GM23338 (cell line): Measurements from ENCODE around the gene ADGRL1. TPM values are rescaled to one million over a fixed set of nuclear protein-coding genes. Genes with fewer than 3 reads are reported as not detected.
A peak's percentile ranks its signal among the peaks of the same experiment; 100 is the strongest.

Experiments used
- ATAC-seq: fragments of 200-7000 bp; cut with Tn5 transposase; 3 replicates; pipeline ENCODE4 v1.9.1; 2020
- DNase-seq: peaks from one replicate; pipeline ENCODE4 v3.0.0-alpha.2; 2015; ENCODE audit warnings: low spot score
- H2AFZ ChIP-seq: fragments of 200-600 bp; sonication (generic); 2 replicates; pipeline ENCODE4 v1.8.0; 2016; ENCODE audit warnings: antibody characterized with exemption, mild to moderate bottlenecking, moderate library complexity
- H3F3A ChIP-seq: fragments of 200-600 bp; sonication (generic); replicated peaks from 2 replicates; pipeline ENCODE4 v1.8.0; 2017; ENCODE audit warnings: antibody characterized with exemption, mixed run types, low read depth
- H3K27ac ChIP-seq: fragments of 200-600 bp; sonication (generic); 2 replicates; pipeline ENCODE4 v1.6.1; 2016; ENCODE audit warnings: low read depth
- H3K27me3 ChIP-seq: fragments of 200-600 bp; sonication (generic); 2 replicates; pipeline ENCODE4 v1.8.0; 2016; ENCODE audit warnings: mild to moderate bottlenecking, mixed run types, moderate library complexity; ENCODE audit not compliant: insufficient read depth
- H3K36me3 ChIP-seq: fragments of 200-600 bp; sonication (generic); 2 replicates; pipeline ENCODE4 v1.8.0; 2016; ENCODE audit warnings: mild to moderate bottlenecking; ENCODE audit not compliant: insufficient read depth
- H3K4me1 ChIP-seq: fragments of 200-600 bp; sonication (generic); 2 replicates; pipeline ENCODE4 v1.8.0; 2016; ENCODE audit warnings: mild to moderate bottlenecking, moderate library complexity; ENCODE audit not compliant: insufficient read depth
- H3K4me2 ChIP-seq: fragments of 200-600 bp; sonication (generic); 2 replicates; pipeline ENCODE4 v1.7.1; 2017; ENCODE audit warnings: mixed run types
- H3K4me3 ChIP-seq: fragments of 200-600 bp; sonication (generic); 2 replicates; pipeline ENCODE4 v1.6.1; 2016; ENCODE audit warnings: mixed run types
- H3K79me2 ChIP-seq: fragments of 200-600 bp; sonication (generic); replicated peaks from 2 replicates; pipeline ENCODE4 v1.8.0; 2017; ENCODE audit warnings: mild to moderate bottlenecking; ENCODE audit not compliant: insufficient read depth
- H3K9me2 ChIP-seq: fragments of 200-600 bp; sonication (generic); 2 replicates; pipeline ENCODE4 v1.8.0; 2017; ENCODE audit not compliant: insufficient read depth
- H4K20me1 ChIP-seq: fragments of 200-600 bp; sonication (generic); replicated peaks from 2 replicates; pipeline ENCODE4 v1.8.0; 2017; ENCODE audit warnings: mild to moderate bottlenecking; ENCODE audit not compliant: insufficient read depth
- H3K27ac Mint-ChIP-seq: 2 replicates; pipeline ENCODE4 v1.8.0; 2020; ENCODE audit warnings: inconsistent platforms, mild to moderate bottlenecking, moderate library complexity, mixed read lengths
- H3K27me3 Mint-ChIP-seq: 3 replicates; pipeline ENCODE4 v1.8.0; 2022; ENCODE audit warnings: low read depth, mild to moderate bottlenecking, moderate library complexity, mixed read lengths, inconsistent platforms; ENCODE audit not compliant: insufficient read depth, poor library complexity
- H3K36me3 Mint-ChIP-seq: 3 replicates; pipeline ENCODE4 v1.8.0; 2021; ENCODE audit warnings: low read depth, mild to moderate bottlenecking, inconsistent platforms, moderate library complexity, mixed read lengths
- H3K4me1 Mint-ChIP-seq: 3 replicates; pipeline ENCODE4 v1.8.0; 2020; ENCODE audit warnings: mild to moderate bottlenecking, inconsistent platforms, mixed read lengths
- H3K4me3 Mint-ChIP-seq: 3 replicates; pipeline ENCODE4 v1.8.0; 2021; ENCODE audit warnings: moderate library complexity, mild to moderate bottlenecking, inconsistent platforms, mixed read lengths
- H3K9me3 Mint-ChIP-seq: 3 replicates; pipeline ENCODE4 v1.8.0; 2020; ENCODE audit warnings: moderate library complexity, mild to moderate bottlenecking, inconsistent platforms, mixed read lengths
- CREB1 ChIP-seq: fragments of 250-450 bp; sonication (Bioruptor Pico); IDR thresholded peaks from 2 replicates; pipeline ENCODE4 v1.5.0; 2020; ENCODE audit warnings: low read depth, mild to moderate bottlenecking, moderate library complexity
- JUNB ChIP-seq: IDR thresholded peaks from one replicate; pipeline ENCODE4 v1.6.1; 2016; ENCODE audit warnings: antibody characterized with exemption; ENCODE audit not compliant: unreplicated experiment
- ZNF114 ChIP-seq: fragments of 250-450 bp; sonication (Bioruptor Pico); IDR thresholded peaks from 2 replicates; pipeline ENCODE4 v1.5.0; 2020; ENCODE audit warnings: mild to moderate bottlenecking, moderate library complexity
- polyA plus RNA-seq: library from polyadenylated mRNA; unstranded; fragments of >200 nt; fragmentation: Nextera tagmentation; extraction: Ambion mirVana; gene quantifications from 2 replicates; pipeline ENCODE4 v1.2.1, GENCODE V29; 2016
- total RNA-seq: library from RNA; depleted of rRNA; stranded (reverse); fragments of >200 nt; shearing (Covaris generic); gene quantifications from 2 replicates; pipeline ENCODE4 v1.2.3, GENCODE V29; 2014
- TF ChIP-seq, protein P1 (sequence below): fragments of 250-450 bp; sonication (Bioruptor Pico); IDR thresholded peaks from 2 replicates; pipeline ENCODE4 v1.5.0; 2020; ENCODE audit warnings: mild to moderate bottlenecking, moderate library complexity
- TF ChIP-seq, protein P2 (sequence below), 2 experiments: fragments of 200-600 bp in 1 of 2; sonication (generic) in 1 of 2; conservative IDR thresholded peaks; 2 replicates each; pipeline versions ENCODE4 v1.5.1 to v1.6.1; 2016 to 2017; ENCODE audit warnings: antibody characterized with exemption in 2 of 2, low read depth in 2 of 2, mild to moderate bottlenecking in 2 of 2, moderate library complexity in 1 of 2

ADGRL1 gene
- total and polyA plus RNA-seq, 2 experiments from 2014 or later, result 20.6 to 100 TPM

DNA sequence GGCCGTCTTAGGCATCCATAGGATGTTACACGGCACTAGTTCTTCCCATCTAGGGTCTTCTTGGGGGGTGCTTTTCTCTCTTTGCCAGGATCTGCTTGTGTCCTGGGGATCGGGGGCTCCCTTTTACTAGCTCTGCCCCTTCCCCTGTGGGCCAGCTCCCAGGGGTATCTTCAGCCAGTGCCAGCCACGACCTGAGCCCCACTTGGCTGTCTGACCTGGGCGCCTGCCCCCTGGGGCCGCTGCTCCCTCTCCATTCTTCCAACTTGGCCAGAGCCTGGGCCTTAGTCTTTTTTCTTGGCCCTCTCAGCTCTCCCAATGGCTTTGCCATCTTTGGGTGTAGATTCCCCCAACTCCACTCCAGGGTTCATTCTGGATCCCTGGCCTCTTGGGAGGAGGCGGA lies 91.5 kb downstream of the ADGRL1 start (continued):
- TF ChIP-seq, protein P1, sequence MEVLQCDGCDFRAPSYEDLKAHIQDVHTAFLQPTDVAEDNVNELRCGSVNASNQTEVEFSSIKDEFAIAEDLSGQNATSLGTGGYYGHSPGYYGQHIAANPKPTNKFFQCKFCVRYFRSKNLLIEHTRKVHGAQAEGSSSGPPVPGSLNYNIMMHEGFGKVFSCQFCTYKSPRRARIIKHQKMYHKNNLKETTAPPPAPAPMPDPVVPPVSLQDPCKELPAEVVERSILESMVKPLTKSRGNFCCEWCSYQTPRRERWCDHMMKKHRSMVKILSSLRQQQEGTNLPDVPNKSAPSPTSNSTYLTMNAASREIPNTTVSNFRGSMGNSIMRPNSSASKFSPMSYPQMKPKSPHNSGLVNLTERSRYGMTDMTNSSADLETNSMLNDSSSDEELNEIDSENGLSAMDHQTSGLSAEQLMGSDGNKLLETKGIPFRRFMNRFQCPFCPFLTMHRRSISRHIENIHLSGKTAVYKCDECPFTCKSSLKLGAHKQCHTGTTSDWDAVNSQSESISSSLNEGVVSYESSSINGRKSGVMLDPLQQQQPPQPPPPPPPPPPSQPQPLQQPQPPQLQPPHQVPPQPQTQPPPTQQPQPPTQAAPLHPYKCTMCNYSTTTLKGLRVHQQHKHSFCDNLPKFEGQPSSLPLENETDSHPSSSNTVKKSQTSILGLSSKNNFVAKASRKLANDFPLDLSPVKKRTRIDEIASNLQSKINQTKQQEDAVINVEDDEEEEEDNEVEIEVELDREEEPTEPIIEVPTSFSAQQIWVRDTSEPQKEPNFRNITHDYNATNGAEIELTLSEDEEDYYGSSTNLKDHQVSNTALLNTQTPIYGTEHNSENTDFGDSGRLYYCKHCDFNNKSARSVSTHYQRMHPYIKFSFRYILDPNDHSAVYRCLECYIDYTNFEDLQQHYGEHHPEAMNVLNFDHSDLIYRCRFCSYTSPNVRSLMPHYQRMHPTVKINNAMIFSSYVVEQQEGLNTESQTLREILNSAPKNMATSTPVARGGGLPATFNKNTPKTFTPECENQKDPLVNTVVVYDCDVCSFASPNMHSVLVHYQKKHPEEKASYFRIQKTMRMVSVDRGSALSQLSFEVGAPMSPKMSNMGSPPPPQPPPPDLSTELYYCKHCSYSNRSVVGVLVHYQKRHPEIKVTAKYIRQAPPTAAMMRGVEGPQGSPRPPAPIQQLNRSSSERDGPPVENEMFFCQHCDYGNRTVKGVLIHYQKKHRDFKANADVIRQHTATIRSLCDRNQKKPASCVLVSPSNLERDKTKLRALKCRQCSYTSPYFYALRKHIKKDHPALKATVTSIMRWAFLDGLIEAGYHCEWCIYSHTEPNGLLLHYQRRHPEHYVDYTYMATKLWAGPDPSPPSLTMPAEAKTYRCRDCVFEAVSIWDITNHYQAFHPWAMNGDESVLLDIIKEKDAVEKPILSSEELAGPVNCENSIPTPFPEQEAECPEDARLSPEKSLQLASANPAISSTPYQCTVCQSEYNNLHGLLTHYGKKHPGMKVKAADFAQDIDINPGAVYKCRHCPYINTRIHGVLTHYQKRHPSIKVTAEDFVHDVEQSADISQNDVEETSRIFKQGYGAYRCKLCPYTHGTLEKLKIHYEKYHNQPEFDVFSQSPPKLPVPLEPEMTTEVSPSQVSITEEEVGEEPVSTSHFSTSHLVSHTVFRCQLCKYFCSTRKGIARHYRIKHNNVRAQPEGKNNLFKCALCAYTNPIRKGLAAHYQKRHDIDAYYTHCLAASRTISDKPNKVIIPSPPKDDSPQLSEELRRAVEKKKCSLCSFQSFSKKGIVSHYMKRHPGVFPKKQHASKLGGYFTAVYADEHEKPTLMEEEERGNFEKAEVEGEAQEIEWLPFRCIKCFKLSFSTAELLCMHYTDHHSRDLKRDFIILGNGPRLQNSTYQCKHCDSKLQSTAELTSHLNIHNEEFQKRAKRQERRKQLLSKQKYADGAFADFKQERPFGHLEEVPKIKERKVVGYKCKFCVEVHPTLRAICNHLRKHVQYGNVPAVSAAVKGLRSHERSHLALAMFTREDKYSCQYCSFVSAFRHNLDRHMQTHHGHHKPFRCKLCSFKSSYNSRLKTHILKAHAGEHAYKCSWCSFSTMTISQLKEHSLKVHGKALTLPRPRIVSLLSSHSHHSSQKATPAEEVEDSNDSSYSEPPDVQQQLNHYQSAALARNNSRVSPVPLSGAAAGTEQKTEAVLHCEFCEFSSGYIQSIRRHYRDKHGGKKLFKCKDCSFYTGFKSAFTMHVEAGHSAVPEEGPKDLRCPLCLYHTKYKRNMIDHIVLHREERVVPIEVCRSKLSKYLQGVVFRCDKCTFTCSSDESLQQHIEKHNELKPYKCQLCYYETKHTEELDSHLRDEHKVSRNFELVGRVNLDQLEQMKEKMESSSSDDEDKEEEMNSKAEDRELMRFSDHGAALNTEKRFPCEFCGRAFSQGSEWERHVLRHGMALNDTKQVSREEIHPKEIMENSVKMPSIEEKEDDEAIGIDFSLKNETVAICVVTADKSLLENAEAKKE (CRISPR knock-in tag), result no peak
- no peak for TF ChIP-seq JUNB

DNA sequence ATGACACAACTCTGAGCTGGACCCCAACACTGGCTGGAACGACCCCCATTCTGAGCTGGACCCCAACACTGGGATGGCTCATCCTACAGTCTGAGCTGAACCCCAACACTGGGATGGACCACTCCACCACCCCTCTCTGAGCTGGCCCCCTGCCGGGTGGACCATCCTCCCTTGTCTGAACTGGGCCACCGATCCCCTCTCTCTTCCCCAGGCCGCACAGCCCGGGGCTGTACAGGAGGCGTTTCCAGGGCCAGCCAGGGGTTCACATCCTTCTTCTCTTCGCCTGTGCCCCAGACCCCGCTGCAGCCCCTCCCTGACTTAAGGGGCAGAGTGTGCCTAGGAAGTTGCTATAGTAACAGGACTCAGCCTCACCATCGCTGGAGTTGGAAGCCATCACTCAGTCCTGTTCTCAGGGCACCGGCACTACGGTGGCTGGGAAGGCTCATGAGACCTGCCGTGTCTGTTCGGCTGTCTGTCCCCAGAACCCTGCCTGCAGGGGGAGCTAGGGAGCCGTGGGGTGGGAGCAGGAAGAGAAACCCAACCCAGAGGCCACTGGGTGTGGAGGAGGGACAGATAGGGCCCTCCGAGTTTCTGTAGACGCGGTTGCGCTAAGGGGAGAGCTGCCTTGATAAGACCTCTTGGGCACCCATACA lies 92.1 kb downstream of the ADGRL1 start:
- Histone ChIP-seq H3F3A (peaks cover 21% of the 10 kb centered on the region), H3K4me1 (peaks cover 46% of the 10 kb centered on the region), H3K36me3 (no peaks in the 10 kb centered on the region), H3K9me2 (no peaks in the 10 kb centered on the region), H4K20me1 (peaks cover 11% of the 10 kb centered on the region), H3K4me2 (peak overlapping the region; percentile 68), H3K27me3 (no peaks in the 10 kb centered on the region), H3K4me3 (no peak overlapping the region), H3K27ac (no peak overlapping the region), H2AFZ (no peak overlapping the region), H3K79me2 (peaks cover 17% of the 10 kb centered on the region)
- ATAC-seq, result no peak
- H3K4me3 Mint-ChIP-seq, result no peak overlapping the region
- no peaks in the 10 kb centered on the region; the same call in 2 of the 3 replicates for H3K36me3 Mint-ChIP-seq
- H3K4me1 Mint-ChIP-seq, result peaks cover 41% of the 10 kb centered on the region
- H3K27me3 Mint-ChIP-seq, result peaks cover 9% of the 10 kb centered on the region
- DNase-seq, result peak; percentile 57
- no peak for TF ChIP-seq JUNB
- TF ChIP-seq ZNF114, result no peak
- TF ChIP-seq, protein P2, sequence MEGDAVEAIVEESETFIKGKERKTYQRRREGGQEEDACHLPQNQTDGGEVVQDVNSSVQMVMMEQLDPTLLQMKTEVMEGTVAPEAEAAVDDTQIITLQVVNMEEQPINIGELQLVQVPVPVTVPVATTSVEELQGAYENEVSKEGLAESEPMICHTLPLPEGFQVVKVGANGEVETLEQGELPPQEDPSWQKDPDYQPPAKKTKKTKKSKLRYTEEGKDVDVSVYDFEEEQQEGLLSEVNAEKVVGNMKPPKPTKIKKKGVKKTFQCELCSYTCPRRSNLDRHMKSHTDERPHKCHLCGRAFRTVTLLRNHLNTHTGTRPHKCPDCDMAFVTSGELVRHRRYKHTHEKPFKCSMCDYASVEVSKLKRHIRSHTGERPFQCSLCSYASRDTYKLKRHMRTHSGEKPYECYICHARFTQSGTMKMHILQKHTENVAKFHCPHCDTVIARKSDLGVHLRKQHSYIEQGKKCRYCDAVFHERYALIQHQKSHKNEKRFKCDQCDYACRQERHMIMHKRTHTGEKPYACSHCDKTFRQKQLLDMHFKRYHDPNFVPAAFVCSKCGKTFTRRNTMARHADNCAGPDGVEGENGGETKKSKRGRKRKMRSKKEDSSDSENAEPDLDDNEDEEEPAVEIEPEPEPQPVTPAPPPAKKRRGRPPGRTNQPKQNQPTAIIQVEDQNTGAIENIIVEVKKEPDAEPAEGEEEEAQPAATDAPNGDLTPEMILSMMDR (conservative IDR thresholded peaks at IDR 0.05; ENCODE audit: low read depth in 2 of 2), result peak; percentile 66 to 70
- TF ChIP-seq CREB1 (CRISPR knock-in tag), result no peak
- no peak overlapping the region for H3K27ac Mint-ChIP-seq
- H3K9me3 Mint-ChIP-seq, result no peaks in the 10 kb centered on the region; the same call in 2 of the 3 replicates
